ENCODE results near the gene HSFX3.
"Not testable (repeated sequence)": the region's sequence is repeated elsewhere in the genome, so short reads cannot be mapped to it uniquely, and the experiment has no call there.

GRCh38 chrX:149520636-149521277 is 29.0 kb downstream of the HSFX3 start:
- not testable (repeated sequence) for TF ChIP-seq POLR2A, POLR2AphosphoS5, TAF1 (IDR thresholded peaks at IDR 0.05; ENCODE audit: low read depth, low read length)

Data from GM12891 (cell line).